Endothelial cell of umbilical vein (primary cell): ENCODE data around the gene FOXP1. TPM values are rescaled to one million over a fixed set of nuclear protein-coding genes. Genes with fewer than 3 reads are reported as not detected.

Source experiments
- BruUV-seq: library from RNA; stranded (reverse); fragments of 400-500 nt; replicated peaks from 2 replicates; lab custom pipeline; 2021; lab: Mats Ljungman, UMichigan
- CTCF ChIA-PET: fragments of 300-600, 350-600 bp; sonication (Branson Sonifier 250); formaldehyde crosslinking; loops from one replicate; lab custom pipeline; 2021; ENCODE audit warnings: antibody characterized with exemption, inconsistent platforms; lab: Charles Lee
- POLR2A ChIA-PET: fragments of 300-600, 350-600 bp; sonication (Branson Sonifier 250); formaldehyde crosslinking; loops from one replicate; lab custom pipeline; 2021; ENCODE audit warnings: antibody characterized with exemption, inconsistent platforms; lab: Charles Lee
- DNase-seq: peaks from one replicate; pipeline ENCODE4 v3.0.0-alpha.2; 2011; ENCODE audit warnings: low read depth, low spot score
- FAIRE-seq: peaks from 2 replicates; lab custom pipeline; 2011; peaks lifted over from hg19 to GRCh38; lab: Jason Lieb, UNC
- H2AFZ ChIP-seq: 2 replicates; pipeline ENCODE4 v1.6.0; 2012; ENCODE audit warnings: low read depth, low read length, control low read depth, inconsistent platforms
- H3K27ac ChIP-seq: 2 replicates; pipeline ENCODE4 v1.5.1; 2011; ENCODE audit warnings: low read depth, mild to moderate bottlenecking, control low read depth, low read length, moderate library complexity; ENCODE audit not compliant: insufficient read depth
- H3K27me3 ChIP-seq, 2 experiments: 2 replicates each; pipeline versions ENCODE4 v1.6.0 to v1.6.1; 2011; ENCODE audit warnings: low read length in 2 of 2, mixed read lengths in 1 of 2; ENCODE audit not compliant: control insufficient read depth in 2 of 2, insufficient read depth in 2 of 2
- H3K36me3 ChIP-seq, 2 experiments: 2 replicates in 1 of 2; 3 replicates in 1 of 2; pipeline ENCODE4 v1.5.1; 2011; ENCODE audit warnings: low read length in 2 of 2, mild to moderate bottlenecking in 1 of 2, moderate library complexity in 1 of 2; ENCODE audit not compliant: control insufficient read depth in 2 of 2, insufficient read depth in 2 of 2; ENCODE audit errors: extremely low read depth in 1 of 2
- H3K4me1 ChIP-seq: 3 replicates; pipeline ENCODE4 v1.5.1; 2011; ENCODE audit warnings: mild to moderate bottlenecking, low read length; ENCODE audit not compliant: control insufficient read depth, insufficient read depth; ENCODE audit errors: extremely low read depth
- H3K4me2 ChIP-seq: 2 replicates; pipeline ENCODE4 v1.6.1; 2011; ENCODE audit warnings: low read length, control low read depth, mixed read lengths; ENCODE audit not compliant: insufficient read depth
- H3K4me3 ChIP-seq, 3 experiments: fragments of 200-600 bp in 1 of 3; sonication (generic), shearing (Covaris generic) in 1 of 3; replicated peaks in 1 of 3; 2 replicates each; pipeline ENCODE4 v1.5.1; 2011 to 2016; ENCODE audit warnings: control low read depth in 3 of 3, low read length in 3 of 3, mild to moderate bottlenecking in 2 of 3, inconsistent platforms in 1 of 3, low read depth in 1 of 3, moderate library complexity in 1 of 3; ENCODE audit not compliant: insufficient read depth in 1 of 3
- H3K79me2 ChIP-seq: 2 replicates; pipeline ENCODE4 v1.6.0; 2012; ENCODE audit warnings: low read length, inconsistent platforms; ENCODE audit not compliant: control insufficient read depth, insufficient read depth
- H3K9ac ChIP-seq: replicated peaks from 2 replicates; pipeline ENCODE3; 2011; ENCODE audit warnings: low read length, control low read depth; ENCODE audit not compliant: insufficient read depth; ENCODE audit errors: extremely low read depth
- H3K9me1 ChIP-seq: replicated peaks from 3 replicates; pipeline ENCODE4 v1.6.0; 2011; ENCODE audit warnings: mild to moderate bottlenecking, low read length; ENCODE audit not compliant: control insufficient read depth, insufficient read depth; ENCODE audit errors: extremely low read depth
- H3K9me3 ChIP-seq: replicated peaks from 2 replicates; pipeline ENCODE4 v1.5.1; 2012; ENCODE audit warnings: low read length, inconsistent platforms; ENCODE audit not compliant: control insufficient read depth, insufficient read depth
- H4K20me1 ChIP-seq: replicated peaks from 2 replicates; pipeline ENCODE3; 2011; ENCODE audit warnings: mild to moderate bottlenecking, low read length; ENCODE audit not compliant: control insufficient read depth, insufficient read depth; ENCODE audit errors: extremely low read depth
- CTCF ChIP-seq, 2 donors: IDR thresholded peaks; 1 replicate in 1 of 2; 2 replicates in 1 of 2; pipeline ENCODE4 v1.5.1; 2011; ENCODE audit warnings: low read length in 2 of 2, mild to moderate bottlenecking in 2 of 2, moderate library complexity in 2 of 2, control low read depth in 1 of 2, inconsistent platforms in 1 of 2, low read depth in 1 of 2; ENCODE audit not compliant: insufficient read depth in 1 of 2; ENCODE audit errors: extremely low read depth in 1 of 2
- EZH2 ChIP-seq: IDR thresholded peaks from 2 replicates; pipeline ENCODE4 v1.6.1; 2012; ENCODE audit warnings: borderline replicate concordance, low read depth, mild to moderate bottlenecking, moderate library complexity, low read length, inconsistent platforms; ENCODE audit not compliant: severe bottlenecking
- FOS ChIP-seq: IDR thresholded peaks from 2 replicates; pipeline ENCODE4 v1.6.1; 2011; ENCODE audit warnings: mild to moderate bottlenecking, low read length, moderate library complexity, borderline replicate concordance; ENCODE audit not compliant: insufficient read depth
- GATA2 ChIP-seq: IDR thresholded peaks from 2 replicates; pipeline ENCODE4 v1.7.0; 2011; ENCODE audit warnings: low read depth, mild to moderate bottlenecking, moderate library complexity, mixed read lengths, low read length; ENCODE audit not compliant: insufficient read length, insufficient read depth
- JUN ChIP-seq: IDR thresholded peaks from 2 replicates; pipeline ENCODE4 v1.6.1; 2011; ENCODE audit warnings: borderline replicate concordance, low read depth; ENCODE audit not compliant: insufficient read length, insufficient read depth
- MAX ChIP-seq: IDR thresholded peaks from 2 replicates; pipeline ENCODE4 v1.6.1; 2011; ENCODE audit not compliant: insufficient read depth, insufficient read length
- MYC ChIP-seq: IDR thresholded peaks from one replicate; pipeline ENCODE4 v1.6.1; 2011; ENCODE audit warnings: mild to moderate bottlenecking, low read depth, low read length
- POLR2A ChIP-seq: IDR thresholded peaks from 2 replicates; pipeline ENCODE4 v1.6.1; 2012; ENCODE audit warnings: low read depth, mild to moderate bottlenecking, control low read depth, low read length
- POLR2AphosphoS5 ChIP-seq: IDR thresholded peaks from 2 replicates; pipeline ENCODE4 v1.6.1; 2012; ENCODE audit warnings: low read depth, mild to moderate bottlenecking, control low read depth, low read length, moderate library complexity; ENCODE audit not compliant: insufficient read depth
- dilution Hi-C: fragments of 300-500 bp; cut with MboI; formaldehyde crosslinking; loops from one replicate; pipeline ENCODE4 v1.15.0; 2019; ENCODE audit warnings: low sequenced_read_pairs; ENCODE audit not compliant: extremely low pct_ligation_motif_present
- intact Hi-C: fragments of 100-400 bp; cut with micrococcal nuclease; formaldehyde crosslinking; loops from one replicate; pipeline ENCODE4 v1.10.0; 2022
- polyA plus RNA-seq, 4 experiments: library from polyadenylated mRNA; depleted of rRNA in 3 of 4; stranded (reverse) in 3 of 4; unstranded in 1 of 4; fragments of >200 nt; gene quantifications; 2 replicates each; pipeline versions ENCODE4 v1.2.1 to v1.2.3, GENCODE V29; 2011 to 2012; ENCODE audit warnings: missing spikeins in 1 of 4
- total RNA-seq: library from RNA; stranded (reverse); gene quantifications from 2 replicates; pipeline ENCODE4 v1.2.3, GENCODE V29; 2021

FOXP1 gene
- total and polyA plus RNA-seq, 2 donors (not counting 3 experiments of a cell fraction or from before 2014, with no cell fraction given): 41.0 to 107 TPM

- dilution Hi-C loops: no loop called here
- no peaks in the 10 kb centered on the region for H4K20me1 ChIP-seq
- H3K4me3 ChIP-seq: no peak overlapping the region
- no peak overlapping the region for H3K9ac ChIP-seq
- no peak overlapping the region for H3K27ac ChIP-seq
- no peaks in the 10 kb centered on the region for H3K36me3 ChIP-seq
- TF ChIP-seq POLR2A: no peak
- no peak for TF ChIP-seq MYC
- TF ChIP-seq GATA2: no peak
- TF ChIP-seq CTCF (IDR thresholded peaks at IDR 0.05; ENCODE audit: extremely low read depth in 1 of 2, insufficient read depth in 1 of 2, low read depth in 1 of 2, low read length in 2 of 2): no peak
- TF ChIP-seq EZH2: no peak
- no peak for TF ChIP-seq JUN
- TF ChIP-seq POLR2AphosphoS5: no peak
- no peak for TF ChIP-seq MAX
- no peak for TF ChIP-seq FOS
- POLR2A ChIA-PET: no interaction called here
- no peak overlapping the region for H3K4me2 ChIP-seq
- H3K27me3 ChIP-seq: no peaks in the 10 kb centered on the region
- no peaks in the 10 kb centered on the region for H3K9me3 ChIP-seq
- CTCF ChIA-PET: interaction anchor here (1.7 kb wide), 1 partner anchor 16 kb away, joined by 3 read pairs; no protein-coding TSS in a partner anchor
- no peaks in the 10 kb centered on the region for H3K79me2 ChIP-seq
- intact Hi-C loops: loop anchor here (10.0 kb wide), 1 partner anchor 1611 kb away; no protein-coding TSS in a partner anchor
- H2AFZ ChIP-seq: no peak overlapping the region
- BruUV-seq: no TSS peak
- DNase-seq (no peak), FAIRE-seq (no peak)
- peaks cover 15% of the 10 kb centered on the region for H3K4me1 ChIP-seq
- no peaks in the 10 kb centered on the region for H3K9me1 ChIP-seq
Observed at GRCh38 chr3:71075494-71075893, 508.0 kb downstream of the FOXP1 start.
